Measurements from ENCODE around the gene ENTHD1.
A peak's percentile ranks its signal among the peaks of the same experiment; 100 is the strongest.

Gene ENTHD1

DNA sequence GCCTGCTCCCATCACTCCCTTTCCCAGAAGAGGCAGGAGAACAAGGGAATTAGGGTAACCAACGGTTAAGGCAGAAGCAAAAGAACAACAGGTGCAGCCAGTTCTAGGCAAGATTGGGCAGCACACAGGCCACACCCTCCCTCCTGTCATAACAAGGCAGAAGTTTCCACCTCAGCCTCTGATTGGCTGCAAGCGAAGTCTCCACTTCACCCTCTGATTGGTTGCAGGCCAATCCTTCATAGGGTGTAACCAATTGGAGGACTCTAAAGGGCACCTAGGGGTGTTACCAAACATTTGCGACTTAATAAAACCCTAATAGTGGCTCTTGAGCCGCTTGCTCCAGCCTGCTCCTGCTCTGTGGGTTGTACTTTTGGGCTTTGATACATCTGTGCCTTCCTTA, 169.2 kb downstream of the ENTHD1 start:
- in situ Hi-C loops (cut with HindIII; ENCODE audit: low pct_unique_long_range_greater_than_20kb, low sequenced_read_pairs) = no loop called here
- no peak for TF ChIP-seq JUND (IDR thresholded peaks at IDR 0.05; ENCODE audit: low read depth)
- peak in 1 of 2 experiments; percentile 62 for DNase-seq (ENCODE audit: low read depth in 1 of 2, low spot score in 1 of 2)

DNA sequence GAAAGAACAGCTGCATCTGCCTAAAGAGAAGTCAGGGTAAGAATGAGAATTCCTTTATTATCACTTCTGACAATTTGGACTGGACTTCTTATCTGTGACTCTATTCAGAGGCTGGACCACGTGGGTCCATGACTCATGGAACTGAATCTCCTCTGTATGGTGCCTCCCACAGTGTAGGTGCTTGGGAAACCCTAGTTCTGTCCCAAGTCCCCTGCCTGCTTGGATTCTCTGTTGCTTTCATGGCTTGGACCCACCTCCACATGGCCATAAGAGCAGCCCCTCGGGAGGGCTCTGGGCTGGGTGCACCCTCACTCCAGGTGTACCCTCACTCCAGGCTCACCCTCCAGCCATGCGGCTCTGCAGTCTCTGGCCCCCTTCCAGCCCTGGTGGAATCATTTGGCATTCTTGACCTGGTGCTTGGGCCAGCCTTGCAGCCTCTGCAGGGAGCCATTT, 169.6 kb downstream of the ENTHD1 start:
- TF ChIP-seq JUND (IDR thresholded peaks at IDR 0.05; ENCODE audit: low read depth) = no peak
- in situ Hi-C loops (cut with HindIII; ENCODE audit: low pct_unique_long_range_greater_than_20kb, low sequenced_read_pairs) = no loop called here
- DNase-seq (ENCODE audit: low read depth in 1 of 2, low spot score in 1 of 2) = no peak

DNA sequence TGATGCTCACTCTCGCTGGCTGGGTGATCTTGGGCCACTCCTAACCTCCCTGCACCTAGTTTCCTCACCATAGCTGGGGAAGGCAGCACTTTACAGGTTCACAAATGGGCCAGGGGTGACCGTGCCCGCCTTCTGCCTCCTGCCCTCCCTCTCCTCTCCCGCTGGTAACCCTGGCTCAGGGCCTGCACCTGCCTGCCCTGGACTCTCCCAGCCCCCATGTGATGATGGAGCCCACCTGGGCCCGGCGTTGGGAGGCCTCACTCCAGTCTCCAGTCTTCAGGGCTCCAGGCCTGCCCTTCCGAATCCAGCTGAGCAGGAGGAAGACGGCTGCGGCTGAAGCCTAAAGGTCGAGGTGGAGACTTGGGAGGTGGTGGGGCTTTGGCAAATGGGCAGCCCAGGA, 170.1 kb downstream of the ENTHD1 start:
- TF ChIP-seq JUND (IDR thresholded peaks at IDR 0.05; ENCODE audit: low read depth) = no peak
- in situ Hi-C loops (cut with HindIII; ENCODE audit: low pct_unique_long_range_greater_than_20kb, low sequenced_read_pairs) = no loop called here
- DNase-seq (ENCODE audit: low read depth in 1 of 2, low spot score in 1 of 2) = no peak

GRCh38 chr22:39722501-39722900, 171.1 kb downstream of the ENTHD1 start:
- in situ Hi-C loops (cut with HindIII; ENCODE audit: low pct_unique_long_range_greater_than_20kb, low sequenced_read_pairs) = no loop called here

DNA sequence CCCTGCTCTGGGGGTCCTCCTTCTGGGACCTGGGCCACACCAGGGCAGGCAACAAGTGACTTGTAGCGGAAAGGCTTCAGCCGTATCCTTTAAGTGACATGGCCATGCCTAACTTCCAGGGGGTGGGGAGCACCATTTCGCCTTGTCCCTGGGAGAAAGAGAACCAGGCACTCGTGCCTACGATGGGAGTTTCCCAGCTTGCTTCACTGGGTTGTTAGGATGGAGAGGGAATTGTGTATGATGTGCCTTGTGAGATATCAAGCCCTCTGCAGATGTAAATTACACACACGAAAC, 171.6 kb downstream of the ENTHD1 start:
- in situ Hi-C loops (cut with HindIII; ENCODE audit: low pct_unique_long_range_greater_than_20kb, low sequenced_read_pairs) = no loop called here
- no peak for TF ChIP-seq JUND (IDR thresholded peaks at IDR 0.05; ENCODE audit: low read depth)

More at GRCh38 chr22:39722501-39722900, 171.1 kb downstream of the ENTHD1 start:
- DNase-seq (ENCODE audit: low read depth in 1 of 2, low spot score in 1 of 2) = no peak
- TF ChIP-seq JUND (IDR thresholded peaks at IDR 0.05; ENCODE audit: low read depth) = no peak

GRCh38 chr22:39721206-39722031, 172.1 kb downstream of the ENTHD1 start:
- in situ Hi-C loops (cut with HindIII; ENCODE audit: low pct_unique_long_range_greater_than_20kb, low sequenced_read_pairs) = no loop called here
- TF ChIP-seq JUND (IDR thresholded peaks at IDR 0.05; ENCODE audit: low read depth) = no peak
- DNase-seq (ENCODE audit: low read depth in 1 of 2, low spot score in 1 of 2) = no peak

More for the DNA sequence above, 171.6 kb downstream of the ENTHD1 start:
- DNase-seq (ENCODE audit: low read depth in 1 of 2, low spot score in 1 of 2) = no peak

DNA sequence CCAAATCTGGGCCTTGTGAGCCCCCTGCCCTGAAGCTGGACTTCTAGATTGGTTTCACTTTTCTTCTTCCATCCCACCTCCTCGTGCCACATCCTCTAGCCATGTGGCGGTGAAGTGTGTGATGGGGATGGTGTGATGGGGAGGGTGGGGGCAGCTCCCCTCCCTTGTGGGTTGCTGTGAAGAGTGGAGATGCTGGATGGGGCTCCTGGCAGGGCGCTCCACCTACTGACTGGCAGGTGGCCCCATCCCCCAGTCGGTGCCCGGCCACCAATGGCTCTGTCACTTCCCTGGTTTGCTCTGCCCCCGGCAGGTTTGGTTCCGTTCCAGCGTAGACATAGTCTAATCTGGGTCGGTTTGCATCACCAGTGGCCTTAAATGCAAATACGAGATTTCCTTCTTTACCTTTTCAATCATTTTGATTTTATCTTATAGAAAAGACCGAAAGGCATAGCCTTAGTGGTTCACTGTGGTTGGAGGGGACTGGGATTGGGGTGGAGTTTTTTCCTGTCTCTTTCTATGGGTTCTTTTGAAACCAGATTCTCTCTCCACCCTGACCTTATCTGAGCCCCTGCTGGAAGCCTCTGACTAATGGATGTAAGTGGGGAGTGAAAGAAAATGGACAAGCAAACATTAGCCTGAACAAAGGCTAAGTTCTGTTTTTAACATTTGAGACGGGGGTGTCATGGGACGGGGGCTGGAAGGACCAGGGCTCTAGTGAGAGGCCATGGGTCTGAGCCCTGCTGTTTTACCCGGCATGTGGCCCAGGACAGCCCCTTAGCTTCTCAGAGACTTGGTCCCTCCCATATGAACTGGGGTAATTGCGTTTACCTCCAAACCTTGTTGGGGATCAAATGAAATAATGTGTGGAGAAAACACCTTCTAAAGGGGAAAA, 173.8 kb downstream of the ENTHD1 start:
- peak in 1 of 2 experiments; percentile 8 for DNase-seq (ENCODE audit: low read depth in 1 of 2, low spot score in 1 of 2)
- in situ Hi-C loops (cut with HindIII; ENCODE audit: low pct_unique_long_range_greater_than_20kb, low sequenced_read_pairs) = no loop called here
- TF ChIP-seq JUND (IDR thresholded peaks at IDR 0.05; ENCODE audit: low read depth) = no peak

- DNase-seq (ENCODE audit: low read depth in 1 of 2, low spot score in 1 of 2) = no peak
- no peak for TF ChIP-seq JUND (IDR thresholded peaks at IDR 0.05; ENCODE audit: low read depth)
- in situ Hi-C loops (cut with HindIII; ENCODE audit: low pct_unique_long_range_greater_than_20kb, low sequenced_read_pairs) = no loop called here
Measured at GRCh38 chr22:39718921-39719475, 174.6 kb downstream of the ENTHD1 start.

- TF ChIP-seq JUND (IDR thresholded peaks at IDR 0.05; ENCODE audit: low read depth) = no peak
- DNase-seq (ENCODE audit: low read depth in 1 of 2, low spot score in 1 of 2) = no peak
- in situ Hi-C loops (cut with HindIII; ENCODE audit: low pct_unique_long_range_greater_than_20kb, low sequenced_read_pairs) = no loop called here
Measured at GRCh38 chr22:39718206-39718605, 175.4 kb downstream of the ENTHD1 start.

- in situ Hi-C loops (cut with HindIII; ENCODE audit: low pct_unique_long_range_greater_than_20kb, low sequenced_read_pairs) = no loop called here
- no peak for DNase-seq (ENCODE audit: low read depth in 1 of 2, low spot score in 1 of 2)
- no peak for TF ChIP-seq JUND (IDR thresholded peaks at IDR 0.05; ENCODE audit: low read depth)
Measured at GRCh38 chr22:39717099-39717498, 176.5 kb downstream of the ENTHD1 start.

DNA sequence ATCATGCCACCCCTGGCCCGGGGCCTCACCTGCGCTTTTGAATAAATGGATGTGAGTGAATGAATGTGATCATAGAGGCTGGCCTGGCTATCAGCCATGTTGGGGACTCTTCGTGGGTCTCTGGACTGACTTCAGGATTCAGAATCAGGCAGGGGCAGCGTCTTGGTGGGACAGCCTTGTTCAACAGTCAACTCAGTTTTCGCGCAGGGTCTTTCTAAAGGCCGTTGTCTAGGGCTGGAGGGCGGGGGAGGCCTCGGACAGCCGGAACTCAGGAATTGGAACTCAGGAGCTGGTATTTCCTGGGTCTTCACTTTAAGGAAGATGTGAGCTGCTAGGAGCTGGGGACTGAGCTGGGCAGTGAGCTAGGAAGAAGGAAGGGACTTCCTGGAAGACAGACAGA, 177.0 kb downstream of the ENTHD1 start:
- in situ Hi-C loops (cut with HindIII; ENCODE audit: low pct_unique_long_range_greater_than_20kb, low sequenced_read_pairs) = no loop called here
- no peak for TF ChIP-seq JUND (IDR thresholded peaks at IDR 0.05; ENCODE audit: low read depth)
- no peak for DNase-seq (ENCODE audit: low read depth in 1 of 2, low spot score in 1 of 2)

DNA sequence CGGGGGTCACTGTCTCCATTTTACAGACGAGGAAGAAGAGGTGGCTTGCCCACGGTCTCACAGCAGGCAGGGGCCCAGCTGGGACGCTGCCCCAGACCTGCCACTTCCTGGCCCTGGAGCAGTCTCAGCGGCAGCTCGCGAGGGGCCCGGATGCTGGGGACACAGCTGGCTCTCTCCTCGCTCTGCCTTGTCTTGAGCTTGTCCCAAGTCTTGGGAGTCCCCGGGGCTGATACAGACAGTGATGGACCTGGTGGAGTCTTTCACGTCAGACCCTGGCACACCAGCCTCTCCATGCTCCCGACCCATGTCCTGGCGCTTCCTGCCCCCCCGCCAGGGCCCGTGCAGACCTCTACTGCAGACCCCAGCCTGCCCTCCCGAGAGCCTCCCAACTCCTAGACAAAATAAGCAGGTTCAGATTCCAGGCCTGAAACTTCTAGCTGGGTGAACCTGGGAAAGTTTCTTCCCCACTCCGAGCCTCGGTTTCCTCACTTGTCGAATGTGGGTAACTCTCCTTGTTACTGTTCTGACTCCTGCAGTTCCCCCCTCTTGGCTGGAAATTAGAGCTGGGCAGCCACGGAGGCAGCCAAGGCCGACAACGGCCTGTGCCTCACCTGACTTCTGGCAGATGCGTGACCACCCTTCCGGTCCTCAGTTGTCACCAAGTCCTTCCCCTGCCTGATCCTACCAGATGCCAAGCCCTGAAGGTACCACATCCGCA, 177.6 kb downstream of the ENTHD1 start:
- in situ Hi-C loops (cut with HindIII; ENCODE audit: low pct_unique_long_range_greater_than_20kb, low sequenced_read_pairs) = no loop called here
- no peak for TF ChIP-seq JUND (IDR thresholded peaks at IDR 0.05; ENCODE audit: low read depth)
- DNase-seq (ENCODE audit: low read depth in 1 of 2, low spot score in 1 of 2) = no peak

All from T47D (cell line).